Muscle of back (tissue), 11 donors: ENCODE data around the gene PREX1. TPM values are rescaled to one million over a fixed set of nuclear protein-coding genes. Genes with fewer than 3 reads are reported as not detected.

Experiments
- DNase-seq, 3 donors: peaks; one replicate each; pipeline versions ENCODE4 v3.0.0 to v3.0.0-alpha.2; 2013
- polyA plus RNA-seq, 10 donors: library from polyadenylated mRNA; unstranded; fragments of 120-200 nt; gene quantifications; one replicate each; pipeline ENCODE4 v1.2.1, GENCODE V29; 2013; ENCODE audit not compliant: insufficient read length in 10 of 10

Gene PREX1
- polyA plus RNA-seq, 10 donors = 18.4 to 26.9 (median 20.0) TPM

GRCh38 chr20:48624315-48625020, 203.3 kb downstream of the PREX1 start:
- no peak for DNase-seq

DNA sequence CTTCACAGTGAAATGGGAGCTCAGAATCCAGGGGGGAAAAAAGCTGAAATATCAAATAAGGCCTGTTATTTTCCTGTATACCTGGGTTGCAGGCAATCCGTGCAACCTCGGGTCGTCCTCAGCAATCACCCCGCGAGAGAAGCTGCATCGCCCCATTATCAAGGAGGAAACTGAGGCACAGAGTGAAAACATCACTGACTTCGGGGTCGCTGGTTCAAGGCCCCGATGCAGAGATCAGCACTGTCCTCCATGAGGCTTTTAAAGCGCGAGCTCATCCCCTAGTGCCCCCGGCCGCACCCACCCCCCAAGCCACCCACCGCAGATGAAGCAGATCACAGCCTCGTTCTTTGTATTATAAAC, 203.9 kb downstream of the PREX1 start:
- no peak for DNase-seq

- DNase-seq = no peak
These were observed 204.5 kb downstream of the PREX1 start for GRCh38 chr20:48623176-48623905.

DNA sequence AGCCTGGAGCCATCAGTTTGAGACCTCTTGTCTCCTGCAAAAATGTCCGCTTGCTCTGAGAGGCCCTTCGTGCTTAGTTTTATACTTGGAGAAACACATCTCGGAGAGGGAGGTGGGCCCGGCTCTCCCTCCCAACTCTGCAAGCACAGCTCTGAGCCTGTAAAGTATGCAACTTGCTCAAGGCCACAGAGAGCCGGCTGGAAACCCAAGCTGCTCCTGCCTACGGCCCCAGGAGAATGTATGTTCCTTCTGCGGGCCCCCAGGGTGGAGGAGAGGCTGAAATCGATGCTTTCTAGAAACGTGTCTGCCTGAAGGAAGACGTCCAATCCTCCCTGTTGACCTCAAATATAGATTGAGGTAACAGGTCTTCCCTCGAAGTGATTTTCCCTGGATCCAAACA, 205.4 kb downstream of the PREX1 start:
- DNase-seq = no peak

GRCh38 chr20:48621376-48622078, 206.3 kb downstream of the PREX1 start:
- no peak for DNase-seq

DNA sequence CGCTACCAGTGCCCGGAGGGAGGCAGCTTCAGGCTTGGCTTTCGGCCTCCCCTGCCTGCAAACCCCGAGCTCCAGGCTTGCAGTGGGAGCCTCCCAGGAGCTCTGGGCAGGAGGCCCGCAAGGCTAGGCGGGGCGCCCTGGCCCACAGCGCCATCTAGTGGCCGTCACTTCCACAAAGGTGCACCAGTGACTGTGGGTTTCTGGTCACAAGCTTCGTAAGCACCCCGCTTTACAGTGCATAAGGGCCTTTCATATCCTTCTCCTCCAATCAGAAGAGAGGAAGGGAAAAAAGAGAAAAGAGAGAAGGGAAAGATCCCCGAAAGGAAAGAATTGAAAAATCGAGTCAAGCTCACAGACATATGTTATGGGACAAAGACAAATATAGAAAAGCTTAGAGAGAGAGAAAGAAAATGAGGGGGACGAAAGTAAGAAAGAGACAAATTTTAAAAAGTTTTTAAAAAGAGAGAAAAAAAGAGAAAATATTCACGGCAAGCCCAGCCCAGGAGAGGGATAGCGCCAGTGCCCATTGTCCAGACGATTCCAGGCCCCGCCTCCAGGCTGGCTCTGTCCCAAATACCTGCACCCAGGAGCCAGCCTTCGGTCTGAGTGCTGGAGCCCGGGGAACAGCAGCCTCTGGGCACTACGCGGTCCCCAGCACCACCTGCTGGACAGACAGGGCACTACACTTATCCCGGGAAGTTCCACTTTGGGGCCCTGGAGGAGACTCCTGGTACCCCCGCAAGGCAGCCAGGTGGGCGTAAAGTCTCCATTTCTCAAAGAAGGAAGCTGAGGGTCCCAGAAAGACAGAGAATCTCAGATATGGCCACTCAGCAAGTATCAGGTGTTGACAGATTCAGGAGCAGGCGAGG, 207.1 kb downstream of the PREX1 start:
- peak; percentile 82 to 94 (median 88) for DNase-seq

DNA sequence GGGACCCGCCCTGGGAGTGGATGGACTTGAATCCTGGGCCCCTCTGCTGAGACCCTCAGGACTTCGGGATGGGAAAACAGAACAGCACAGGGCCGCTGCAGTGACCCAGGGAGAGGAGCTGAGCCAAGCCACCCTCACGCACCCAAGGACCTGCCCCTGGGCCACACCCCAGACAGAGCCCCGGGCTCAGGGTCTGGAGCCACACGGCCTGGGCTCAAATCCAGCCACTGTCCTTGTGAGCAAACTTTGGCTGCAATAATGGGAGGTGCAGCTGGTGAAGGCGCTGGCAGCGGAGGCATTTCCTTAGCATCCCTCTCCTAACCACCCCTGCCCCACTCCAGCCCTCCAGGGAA, 207.7 kb downstream of the PREX1 start:
- no peak for DNase-seq

DNA sequence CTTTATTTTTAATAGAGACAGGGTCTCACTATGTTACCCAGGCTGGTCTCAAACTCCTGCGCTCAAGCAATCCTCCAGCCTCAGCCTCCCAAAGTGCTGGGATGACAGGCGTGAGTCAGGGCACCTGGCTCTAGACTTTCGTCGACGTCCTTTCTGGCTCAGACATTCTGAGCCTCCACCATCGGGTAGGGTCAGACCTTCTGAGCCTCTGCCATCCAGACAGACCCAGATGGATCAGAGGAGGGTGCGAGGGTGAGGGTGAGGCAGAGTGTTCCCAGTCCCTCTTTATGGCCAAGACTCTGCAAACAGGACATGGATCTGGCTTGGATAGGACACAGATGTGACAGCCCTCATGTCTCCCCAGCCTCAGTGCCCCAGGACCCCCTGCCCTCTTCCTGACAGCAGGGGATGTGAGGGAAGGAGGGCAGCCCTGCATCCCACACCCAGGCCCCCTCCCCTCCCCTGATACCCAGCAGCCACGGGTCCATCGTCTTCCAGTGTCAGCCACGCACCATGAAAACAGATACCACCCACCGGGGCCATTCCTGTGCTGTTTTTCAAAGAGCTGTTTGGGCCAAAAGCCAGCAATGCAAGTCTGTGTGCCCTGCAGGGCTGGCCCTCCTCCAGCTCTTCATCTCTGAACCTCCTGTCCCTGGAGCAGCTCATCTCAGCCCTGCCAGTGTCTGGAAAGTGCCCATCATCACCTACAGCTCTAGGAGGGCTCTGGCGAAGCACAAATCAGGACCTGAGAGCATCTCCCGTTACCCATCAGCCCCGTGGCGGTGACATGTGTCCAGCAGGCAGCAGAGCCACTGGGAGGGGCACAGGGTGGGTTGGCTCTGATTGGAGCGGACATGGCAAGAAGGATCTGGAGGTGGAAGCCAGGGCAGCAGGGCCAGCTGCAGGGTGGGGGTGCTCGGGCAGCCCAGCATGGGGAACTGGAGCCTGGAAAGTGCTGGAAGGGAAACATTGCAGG, 208.4 kb downstream of the PREX1 start:
- no peak for DNase-seq

DNA sequence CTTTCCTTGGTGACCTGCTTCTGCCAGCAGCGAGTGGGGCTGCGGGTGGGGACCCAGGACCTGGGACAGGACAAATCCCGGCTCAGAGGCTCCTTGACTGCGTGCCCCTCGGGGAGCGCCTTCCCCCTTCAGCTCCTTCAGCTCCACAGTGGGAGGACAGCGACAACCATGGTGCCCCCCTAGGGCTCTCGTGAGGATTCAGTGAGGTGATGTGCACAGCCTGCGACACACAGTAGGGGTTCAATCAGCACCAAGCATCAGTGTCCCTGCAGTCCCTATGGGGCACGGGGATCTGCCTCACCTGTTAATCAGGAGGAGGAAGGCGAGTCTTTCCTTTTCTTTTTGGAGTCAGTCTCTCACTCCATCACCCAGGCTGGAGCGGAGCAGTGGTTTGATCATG, 209.2 kb downstream of the PREX1 start:
- no peak for DNase-seq

DNA sequence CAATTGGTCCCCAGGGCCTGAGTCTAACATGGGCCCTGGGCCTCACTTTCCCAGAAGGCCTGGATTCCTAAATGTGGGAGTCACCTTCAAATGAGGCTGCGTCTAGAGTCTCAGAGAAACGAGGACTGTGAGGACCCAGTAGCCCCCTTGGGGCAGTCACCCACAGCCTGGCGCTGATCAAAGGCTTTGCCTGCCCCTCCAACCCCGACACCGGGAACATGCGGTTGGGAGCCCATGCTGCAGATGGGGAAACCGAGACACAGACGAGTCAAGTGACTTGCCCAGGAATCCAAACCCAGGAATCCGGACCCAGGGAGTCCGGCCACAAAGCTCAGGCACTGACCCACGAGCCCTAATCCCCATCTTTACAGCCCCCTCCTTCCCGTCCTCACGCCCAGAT, 209.7 kb downstream of the PREX1 start:
- DNase-seq = no peak

- DNase-seq = no peak
These were observed 210.3 kb downstream of the PREX1 start for GRCh38 chr20:48617481-48617880.

GRCh38 chr20:48616481-48616880, 211.3 kb downstream of the PREX1 start:
- DNase-seq = no peak

- no peak for DNase-seq
These were observed 211.9 kb downstream of the PREX1 start for GRCh38 chr20:48615871-48616270.

GRCh38 chr20:48614593-48615274, 213.1 kb downstream of the PREX1 start:
- no peak for DNase-seq

- DNase-seq = no peak
These were observed 213.9 kb downstream of the PREX1 start for GRCh38 chr20:48613926-48614325.

DNA sequence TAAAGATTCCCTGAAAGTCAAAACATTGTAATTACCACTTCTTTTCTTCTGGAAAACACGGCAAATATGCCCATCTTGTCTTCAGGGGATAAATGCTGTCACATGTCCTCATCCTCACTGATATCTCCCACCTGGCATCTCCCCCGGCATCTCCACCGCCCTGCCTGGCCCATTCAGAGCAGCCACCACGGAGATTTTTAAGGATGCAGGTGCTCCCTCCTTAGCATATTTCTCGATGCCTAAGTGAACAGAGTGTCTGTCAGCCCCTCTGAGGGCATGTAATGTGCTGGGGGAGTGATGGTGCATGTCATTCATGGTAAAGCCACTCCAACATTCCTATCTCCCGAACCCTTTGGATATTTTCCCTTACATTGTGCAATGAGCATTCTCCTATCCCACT, 215.5 kb downstream of the PREX1 start:
- no peak for DNase-seq

- no peak for DNase-seq
These were observed 216.8 kb downstream of the PREX1 start for GRCh38 chr20:48610996-48611395.

GRCh38 chr20:48609491-48609978, 218.3 kb downstream of the PREX1 start:
- DNase-seq = no peak

GRCh38 chr20:48608756-48609155, 219.0 kb downstream of the PREX1 start:
- no peak for DNase-seq

- DNase-seq = no peak
These were observed 220.3 kb downstream of the PREX1 start for GRCh38 chr20:48607544-48607865.
